Activated naive CD4-positive, alpha-beta T cell treated with anti-CD3 and anti-CD28 coated beads, Interleukin-2, amount 50 U/mL, for 72 hours (primary cell): ENCODE results near the gene ACAP3. TPM values are rescaled to one million over a fixed set of nuclear protein-coding genes. Genes with fewer than 3 reads are reported as not detected.
"Not testable (repeated sequence)": the region's sequence is repeated elsewhere in the genome, so short reads cannot be mapped to it uniquely, and the experiment has no call there.

Source experiments
- ATAC-seq, 2 donors: fragments of 150-1000 bp; cut with Tn5 transposase; 2 replicates each; pipeline ENCODE4 v1.10.0; 2021; ENCODE audit warnings: mild to moderate bottlenecking in 2 of 2, moderate library complexity in 2 of 2
- DNase-seq, 2 donors: peaks; one replicate each; pipeline ENCODE4 v3.0.0; 2021 to 2022; ENCODE audit warnings: low spot score in 2 of 2
- H3K27ac Mint-ChIP-seq, 2 donors: one replicate each; pipeline ENCODE4 v1.8.0; 2022; ENCODE audit warnings: mild to moderate bottlenecking in 2 of 2, mixed read lengths in 2 of 2
- H3K36me3 Mint-ChIP-seq, 2 donors: one replicate each; pipeline ENCODE4 v1.8.0; 2022; ENCODE audit warnings: mixed read lengths in 2 of 2
- H3K9me3 Mint-ChIP-seq, 2 donors: one replicate each; pipeline ENCODE4 v1.8.0; 2022; ENCODE audit warnings: mixed read lengths in 2 of 2
- total RNA-seq, 2 donors: library from RNA; stranded (reverse); gene quantifications; one replicate each; pipeline ENCODE4 v1.2.3, GENCODE V29; 2022

Gene ACAP3
- total RNA-seq, 2 donors from 2014 or later = 38.3 to 52.4 TPM

DNA sequence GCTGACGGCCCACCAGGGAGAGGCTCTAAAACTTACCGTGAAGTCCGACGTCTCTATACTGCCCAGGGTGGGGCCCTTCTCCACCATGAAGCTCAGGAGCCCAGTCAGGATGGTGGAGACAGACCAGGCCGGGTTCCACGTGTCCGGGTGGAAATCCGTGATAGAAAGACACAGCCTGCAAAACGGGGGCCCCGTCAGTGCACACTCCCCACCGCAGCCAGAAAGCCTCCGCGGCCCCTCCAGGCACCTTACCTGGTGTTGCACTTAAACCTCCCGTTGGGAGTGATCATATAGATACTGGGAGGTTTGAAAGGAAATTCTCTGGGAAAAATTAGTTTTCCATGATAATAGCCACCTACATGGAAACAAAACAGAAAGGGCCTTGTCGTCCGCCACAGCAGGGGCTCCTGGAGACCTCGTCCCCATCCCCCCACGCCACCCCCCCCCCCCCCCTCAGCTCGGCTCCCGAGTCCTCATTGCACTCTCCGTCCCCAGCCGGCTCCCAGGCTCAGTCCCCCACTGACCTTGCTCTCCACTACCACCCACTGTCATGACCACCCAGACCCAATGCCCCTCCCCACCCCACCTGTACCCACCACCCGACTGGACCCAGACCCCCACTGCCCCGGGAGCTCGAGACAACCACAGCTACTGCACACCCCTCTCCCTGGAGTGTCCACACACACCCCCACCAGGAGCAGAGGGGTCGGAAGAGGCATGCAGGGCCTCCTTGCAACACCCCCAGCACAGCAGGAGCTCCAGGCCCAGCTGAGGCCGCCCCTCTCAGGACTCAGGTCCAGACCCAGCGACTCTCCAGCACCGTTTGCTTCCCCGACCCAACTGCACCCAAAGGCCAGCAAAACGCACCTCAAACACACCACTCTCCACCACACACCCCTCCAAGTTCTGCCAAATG, 50.5 kb downstream of the ACAP3 start:
- H3K9me3 Mint-ChIP-seq = no peaks in the 10 kb centered on the region
- peaks cover 6 to 21% of the 10 kb centered on the region in 2 donors for H3K36me3 Mint-ChIP-seq
- no peak for ATAC-seq

DNA sequence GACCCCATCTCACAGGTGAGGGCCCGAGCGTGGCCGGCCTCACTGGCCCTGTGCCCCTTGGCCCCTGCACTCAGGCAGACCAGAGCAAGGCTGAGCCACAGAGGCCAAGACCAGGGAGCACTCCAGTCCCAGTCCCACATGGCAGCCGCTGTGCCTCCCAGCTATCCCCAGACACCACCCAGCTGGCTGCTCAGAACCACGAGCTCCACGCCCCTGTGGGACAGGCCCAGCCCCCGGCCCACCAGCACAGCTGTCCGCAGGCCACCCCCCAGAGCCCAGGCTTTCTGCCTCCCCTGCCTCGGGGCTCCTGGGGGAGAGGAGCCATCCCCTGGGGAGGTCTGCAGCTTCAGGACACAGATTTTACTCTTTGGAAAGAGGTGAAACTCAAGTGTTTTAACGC, 52.1 kb downstream of the ACAP3 start:
- peaks cover 6 to 21% of the 10 kb centered on the region in 2 donors for H3K36me3 Mint-ChIP-seq
- ATAC-seq = no peak
- no peak overlapping the region for H3K27ac Mint-ChIP-seq
- no peak for DNase-seq
- no peaks in the 10 kb centered on the region for H3K9me3 Mint-ChIP-seq

More for the DNA sequence above, 50.5 kb downstream of the ACAP3 start:
- no peak for DNase-seq
- peak overlapping the region in 1 of 2 donors; percentile 45 for H3K27ac Mint-ChIP-seq

DNA sequence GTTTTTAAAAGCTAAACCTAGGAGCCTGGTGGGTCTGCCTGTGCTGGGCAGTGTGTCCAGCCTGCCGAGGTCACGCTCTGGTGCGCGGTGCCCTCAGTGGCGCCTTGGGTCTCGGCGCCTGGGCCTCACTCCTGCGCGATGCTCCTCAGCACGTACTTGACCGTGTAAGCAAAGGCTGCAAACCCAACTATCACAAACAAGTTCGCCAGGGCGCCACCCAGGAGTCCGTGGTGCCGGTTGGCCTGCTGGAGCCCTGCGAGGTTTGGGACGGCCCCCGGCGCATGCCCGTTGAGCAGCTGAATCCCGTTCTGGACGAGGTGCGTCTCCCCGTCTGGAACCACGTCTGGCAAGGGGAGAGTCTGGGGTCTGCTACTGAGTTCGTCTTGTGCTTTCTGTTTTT, 52.7 kb downstream of the ACAP3 start:
- no peak overlapping the region for H3K27ac Mint-ChIP-seq
- ATAC-seq (no peak), DNase-seq (no peak)
- peaks cover 6 to 21% of the 10 kb centered on the region in 2 donors for H3K36me3 Mint-ChIP-seq
- H3K9me3 Mint-ChIP-seq = no peaks in the 10 kb centered on the region

DNA sequence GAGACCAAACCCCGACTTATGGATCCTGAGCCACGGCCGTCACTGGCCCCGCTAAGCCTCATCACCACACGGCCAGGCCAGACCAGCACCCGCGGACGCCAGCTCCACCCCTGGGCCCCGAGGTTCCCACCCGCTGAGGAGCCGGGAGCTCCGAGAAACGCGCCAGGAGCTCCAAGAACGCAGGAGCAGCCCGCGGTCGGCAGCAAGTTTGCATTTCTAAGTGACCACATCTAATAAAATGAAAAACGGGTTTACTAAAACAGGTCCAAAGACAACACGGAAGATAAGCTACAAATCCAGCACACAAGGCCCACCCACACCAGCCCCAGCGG, 53.1 kb downstream of the ACAP3 start:
- no peaks in the 10 kb centered on the region for H3K9me3 Mint-ChIP-seq
- ATAC-seq (no peak), DNase-seq (no peak)
- H3K36me3 Mint-ChIP-seq = peaks cover 6 to 17% of the 10 kb centered on the region in 2 donors
- no peak overlapping the region for H3K27ac Mint-ChIP-seq

DNA sequence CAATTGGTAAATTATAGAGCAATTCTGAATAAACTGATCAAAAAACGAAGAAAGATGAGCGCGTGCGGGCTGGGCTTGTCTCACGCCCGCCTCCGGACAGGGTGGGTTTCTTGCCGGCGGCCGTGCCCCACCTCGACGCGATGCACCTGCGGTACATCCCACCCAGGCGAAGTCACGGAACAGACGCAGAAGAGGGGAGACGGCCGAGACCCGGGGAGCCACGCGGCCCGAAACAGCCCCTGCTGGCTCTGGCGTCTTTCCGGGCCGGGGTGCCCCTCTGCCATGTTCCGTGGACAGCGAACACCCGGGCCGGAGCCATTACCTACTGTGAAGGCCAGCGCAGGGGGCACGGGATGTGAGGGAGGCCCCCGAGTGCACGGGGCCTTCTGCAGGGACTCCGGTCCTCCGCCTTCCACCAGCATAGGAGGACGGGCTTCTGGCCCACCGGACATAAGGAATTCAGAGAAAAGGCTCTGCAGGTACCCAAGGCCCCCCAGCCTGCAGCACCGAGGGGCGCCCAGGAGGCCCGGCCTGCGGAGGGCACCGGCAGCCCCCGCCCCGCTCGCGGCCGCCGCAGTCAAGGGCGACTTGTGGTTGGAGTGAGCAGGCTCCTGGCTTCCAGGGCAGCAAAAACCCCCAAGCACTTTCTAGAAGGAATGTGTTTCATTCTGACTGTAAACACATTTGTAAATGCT, 53.6 kb downstream of the ACAP3 start:
- Mint-ChIP-seq H3K27ac (peak overlapping the region in 1 of 2 donors; percentile 67), H3K36me3 (peaks cover 6 to 13% of the 10 kb centered on the region in 2 donors), H3K9me3 (no peaks in the 10 kb centered on the region)
- DNase-seq = no peak
- ATAC-seq = no peak

DNA sequence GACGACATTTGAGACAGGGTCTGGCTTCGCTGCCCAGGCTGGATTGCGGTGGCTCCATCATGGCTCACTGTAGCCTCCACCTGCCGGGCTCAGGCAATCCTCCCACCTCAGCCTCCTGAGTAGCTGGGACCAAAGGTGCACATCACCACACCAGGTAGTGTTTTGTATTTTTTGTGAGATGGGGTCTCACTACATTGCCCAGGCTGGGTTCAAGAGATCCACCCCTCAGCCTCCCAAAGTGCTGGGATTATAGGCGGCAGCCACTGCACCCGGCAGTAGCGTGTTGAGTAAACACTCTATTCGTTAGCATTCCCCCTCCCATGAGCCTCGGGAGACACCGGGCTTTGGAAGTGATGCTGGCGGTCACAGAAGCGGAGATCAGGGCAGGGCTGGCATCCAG, 54.4 kb downstream of the ACAP3 start:
- DNase-seq = no peak
- Mint-ChIP-seq H3K9me3 (no peaks in the 10 kb centered on the region), H3K36me3 (peaks cover 6 to 13% of the 10 kb centered on the region in 2 donors), H3K27ac (peak overlapping the region in 1 of 2 donors; percentile 67)
- no peak for ATAC-seq

DNA sequence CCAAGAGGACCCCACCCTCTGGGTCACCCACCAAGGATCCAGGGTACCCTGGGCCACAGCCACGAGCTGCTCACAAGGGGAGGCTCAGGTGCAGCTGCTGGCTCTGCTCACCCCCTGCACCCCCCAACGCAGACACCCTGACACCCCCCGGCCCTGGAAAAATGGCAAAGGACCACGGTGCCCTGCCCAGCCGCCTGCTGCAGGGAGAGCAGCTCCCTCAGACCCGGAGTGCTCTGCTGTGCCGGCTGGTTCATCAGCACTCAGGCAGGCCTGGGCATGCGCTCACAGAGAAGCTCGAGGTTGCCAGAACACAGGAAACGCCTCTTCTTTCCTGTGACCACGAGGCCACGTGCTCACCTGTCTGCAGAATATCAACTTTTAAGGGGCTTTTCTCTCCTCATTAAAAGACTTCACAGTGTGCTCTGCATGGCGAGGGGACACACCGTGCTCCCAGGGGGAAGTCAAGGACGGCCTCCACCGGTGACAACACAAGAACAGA, 56.9 kb downstream of the ACAP3 start:
- ATAC-seq = peak; percentile 77 to 92
- H3K9me3 Mint-ChIP-seq = no peaks in the 10 kb centered on the region
- H3K27ac Mint-ChIP-seq = peak overlapping the region; percentile 65 to 95
- peak in 1 of 2 donors; percentile 84 for DNase-seq
- peaks cover 6 to 8% of the 10 kb centered on the region in 2 donors for H3K36me3 Mint-ChIP-seq

DNA sequence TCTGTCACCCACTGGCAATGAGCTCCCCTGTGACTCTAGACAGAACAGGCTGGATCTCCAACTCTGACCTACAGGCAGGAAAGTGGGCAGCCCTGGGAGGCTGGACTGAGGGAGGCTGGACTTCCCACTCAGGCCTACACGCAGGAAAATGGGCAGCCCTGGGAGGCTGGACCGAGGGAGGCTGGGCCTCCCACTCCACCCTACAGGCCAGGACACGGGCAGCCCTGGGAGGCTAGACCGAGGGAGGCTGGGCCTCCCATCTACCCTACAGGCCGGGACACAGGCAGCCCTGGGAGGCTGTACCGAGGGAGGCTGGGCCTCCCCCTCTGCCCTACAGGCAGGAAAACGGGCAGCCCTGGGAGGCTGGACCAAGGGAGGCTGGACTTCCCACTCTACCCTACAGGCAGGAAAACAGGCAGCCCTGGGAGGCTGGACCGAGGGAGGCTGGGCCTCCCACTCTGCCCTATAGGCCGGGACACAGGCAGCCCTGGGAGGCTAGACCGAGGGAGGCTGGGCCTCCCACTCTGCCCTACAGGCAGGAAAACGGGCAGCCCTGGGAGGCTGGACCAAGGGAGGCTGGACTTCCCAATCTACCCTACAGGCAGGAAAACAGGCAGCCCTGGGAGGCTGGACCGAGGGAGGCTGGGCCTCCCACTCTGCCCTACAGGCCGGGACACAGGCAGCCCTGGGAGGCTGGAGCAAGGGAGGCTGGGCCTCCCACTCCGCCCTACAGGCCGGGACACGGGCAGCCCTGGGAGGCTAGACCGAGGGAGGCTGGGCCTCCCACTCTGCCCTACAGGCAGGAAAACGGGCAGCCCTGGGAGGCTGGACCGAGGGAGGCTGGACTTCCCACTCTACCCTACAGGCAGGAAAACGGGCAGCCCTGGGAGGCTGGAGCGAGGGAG, 59.5 kb downstream of the ACAP3 start:
- not testable (repeated sequence) for DNase-seq, H3K9me3 Mint-ChIP-seq, ATAC-seq, H3K27ac Mint-ChIP-seq, H3K36me3 Mint-ChIP-seq

DNA sequence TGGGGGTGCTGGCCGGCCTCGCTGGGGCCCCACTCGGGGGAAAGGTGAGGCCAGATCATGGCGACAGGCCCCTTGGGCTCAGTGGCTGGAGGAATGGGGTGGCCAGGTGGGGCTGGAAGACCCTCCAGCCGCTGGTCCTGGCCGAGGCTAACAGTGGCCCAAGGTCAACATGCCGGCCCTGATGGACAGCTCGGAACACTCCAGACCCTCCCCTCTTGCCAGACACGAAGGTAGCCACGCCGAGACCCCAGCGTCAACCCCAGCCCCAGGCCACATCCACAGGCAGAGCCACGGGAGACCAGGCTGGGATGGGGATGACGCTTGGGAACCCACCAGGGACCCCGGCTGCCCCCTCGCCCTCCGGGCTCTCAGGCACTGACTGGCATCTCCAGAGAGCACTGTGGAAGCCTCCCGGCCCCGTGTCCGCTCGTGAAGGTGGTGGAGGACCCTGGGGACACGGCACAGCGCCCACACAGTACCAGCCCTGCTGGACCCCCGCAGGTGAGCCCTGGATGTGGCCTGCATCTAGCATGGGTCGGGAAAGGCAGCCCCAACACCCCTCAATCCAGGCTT, 60.3 kb downstream of the ACAP3 start:
- ATAC-seq (no peak), DNase-seq (no peak)
- Mint-ChIP-seq H3K9me3 (no peaks in the 10 kb centered on the region), H3K36me3 (no peaks in the 10 kb centered on the region), H3K27ac (no peak overlapping the region)

DNA sequence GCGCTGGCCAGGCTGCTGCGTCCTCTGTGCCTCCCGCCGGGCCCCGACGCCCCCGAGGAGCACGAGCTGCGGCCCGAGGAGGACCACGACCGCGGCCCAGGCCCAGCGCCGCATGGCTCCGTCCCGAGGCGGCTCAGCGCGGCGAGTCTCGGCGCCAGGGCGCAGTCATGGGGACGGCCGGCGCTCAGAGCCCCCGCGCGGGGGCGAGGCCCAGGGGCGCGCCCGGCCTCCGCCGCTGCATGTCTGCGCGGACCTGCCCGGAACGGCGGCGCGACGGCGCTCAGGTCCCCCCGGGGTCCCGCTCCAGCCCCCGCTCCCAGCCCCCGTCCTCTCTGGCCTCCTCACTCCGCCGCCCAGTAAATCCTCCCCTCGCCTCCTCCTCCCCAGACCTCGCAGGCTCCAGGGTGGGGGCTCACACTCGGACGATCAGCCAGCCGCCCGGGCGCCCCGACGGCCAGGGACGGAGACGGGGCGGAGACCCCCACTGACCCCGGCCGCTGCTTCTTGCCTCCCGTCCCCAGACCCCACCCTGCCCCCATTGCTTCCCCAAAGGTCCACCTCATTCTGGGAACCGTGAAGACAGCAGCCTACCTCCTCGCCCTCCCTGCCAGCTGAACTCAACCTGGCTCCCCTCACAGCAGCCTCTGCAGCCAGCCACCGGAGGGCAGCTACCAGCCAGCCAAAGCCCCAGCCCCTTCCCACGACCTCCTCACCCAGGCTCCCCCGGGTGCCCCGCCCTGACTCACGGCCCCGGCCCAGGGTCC, 61.0 kb downstream of the ACAP3 start, which contains the start of gene C1QTNF12:
Gene C1QTNF12 (minus strand): TSS at position 146 of the 764 bp plus-strand sequence. CDS start 32 bp downstream, at position 114.
- Mint-ChIP-seq H3K27ac (no peak within 1 kb of the TSS), H3K36me3 (no peaks in the 10 kb centered on the region), H3K9me3 (no peaks in the 10 kb centered on the region)
- ATAC-seq = no peak
- DNase-seq = no peak

DNA sequence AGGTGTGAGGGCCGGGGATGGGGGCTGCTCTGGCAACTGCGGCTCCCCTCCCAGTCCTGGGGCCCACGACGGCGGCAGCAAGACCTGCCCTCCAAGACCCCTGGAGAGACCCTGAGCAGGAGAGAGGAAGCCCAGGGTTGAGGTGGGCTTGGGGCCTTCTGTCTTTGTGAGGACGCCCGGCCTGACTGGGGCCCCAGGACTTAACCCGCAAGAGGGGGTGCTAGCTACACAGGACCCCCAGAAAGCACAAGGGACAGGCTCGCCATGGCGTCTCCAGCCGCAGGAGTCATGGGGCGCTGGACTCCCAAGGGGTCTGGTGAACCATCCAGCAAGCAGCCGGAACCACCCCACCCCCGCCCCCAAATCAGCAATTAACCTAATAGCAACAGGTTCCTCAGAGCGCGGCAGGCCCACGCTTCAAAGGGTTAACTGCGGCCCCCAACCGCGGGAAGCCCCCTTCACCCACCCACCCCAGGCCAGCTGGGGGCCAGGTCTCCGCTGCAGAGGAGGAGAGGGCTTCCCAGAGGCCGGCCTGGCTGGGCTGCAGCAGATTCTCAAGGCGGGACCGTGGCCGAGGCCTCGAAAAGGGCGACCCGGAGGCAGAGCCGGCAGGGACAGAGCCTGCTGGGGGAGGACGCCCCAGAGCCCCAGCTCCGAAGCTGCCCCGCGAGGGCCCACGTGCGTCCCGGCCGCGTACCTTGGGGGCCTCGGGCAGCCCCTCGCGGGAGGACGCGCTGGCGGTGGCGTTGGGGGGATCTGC, 61.7 kb downstream of the ACAP3 start:
- H3K9me3 Mint-ChIP-seq = no peaks in the 10 kb centered on the region
- H3K27ac Mint-ChIP-seq = no peak overlapping the region
- DNase-seq (no peak), ATAC-seq (no peak)
- H3K36me3 Mint-ChIP-seq = no peaks in the 10 kb centered on the region

DNA sequence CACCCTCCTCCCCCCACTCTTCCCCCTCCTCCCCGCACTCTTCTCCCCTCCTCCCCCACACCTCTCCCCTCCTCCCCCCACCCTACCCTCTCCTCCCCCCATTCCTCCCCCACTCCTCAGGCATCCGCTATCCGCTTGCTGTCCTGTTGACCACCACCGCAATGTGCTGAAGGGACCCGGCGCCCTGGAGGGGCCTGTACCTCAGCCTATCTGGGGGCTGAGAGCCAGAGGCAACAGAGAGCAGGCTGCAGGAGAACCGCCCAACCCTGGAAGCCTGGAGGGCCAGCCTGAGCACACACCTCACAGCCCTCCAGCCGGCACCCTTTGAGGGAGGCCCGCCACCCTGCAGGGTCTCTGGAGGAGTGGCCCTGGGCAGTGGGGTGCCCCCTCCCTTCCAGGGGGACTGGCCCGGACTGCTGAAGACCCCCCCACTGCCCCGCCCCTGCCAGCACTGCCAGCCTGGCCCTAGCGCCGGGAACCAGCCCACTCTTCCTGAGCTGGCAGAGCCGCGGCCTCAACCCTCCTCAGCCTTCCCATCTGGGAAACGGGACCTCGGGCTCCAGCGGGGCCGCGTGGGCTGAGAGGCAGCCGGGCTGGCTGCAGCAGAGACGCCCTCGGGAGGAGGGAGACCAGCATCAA, 62.4 kb downstream of the ACAP3 start:
- DNase-seq = no peak
- H3K9me3 Mint-ChIP-seq = no peaks in the 10 kb centered on the region
- H3K27ac Mint-ChIP-seq = no peak overlapping the region
- ATAC-seq = no peak
- no peaks in the 10 kb centered on the region for H3K36me3 Mint-ChIP-seq

DNA sequence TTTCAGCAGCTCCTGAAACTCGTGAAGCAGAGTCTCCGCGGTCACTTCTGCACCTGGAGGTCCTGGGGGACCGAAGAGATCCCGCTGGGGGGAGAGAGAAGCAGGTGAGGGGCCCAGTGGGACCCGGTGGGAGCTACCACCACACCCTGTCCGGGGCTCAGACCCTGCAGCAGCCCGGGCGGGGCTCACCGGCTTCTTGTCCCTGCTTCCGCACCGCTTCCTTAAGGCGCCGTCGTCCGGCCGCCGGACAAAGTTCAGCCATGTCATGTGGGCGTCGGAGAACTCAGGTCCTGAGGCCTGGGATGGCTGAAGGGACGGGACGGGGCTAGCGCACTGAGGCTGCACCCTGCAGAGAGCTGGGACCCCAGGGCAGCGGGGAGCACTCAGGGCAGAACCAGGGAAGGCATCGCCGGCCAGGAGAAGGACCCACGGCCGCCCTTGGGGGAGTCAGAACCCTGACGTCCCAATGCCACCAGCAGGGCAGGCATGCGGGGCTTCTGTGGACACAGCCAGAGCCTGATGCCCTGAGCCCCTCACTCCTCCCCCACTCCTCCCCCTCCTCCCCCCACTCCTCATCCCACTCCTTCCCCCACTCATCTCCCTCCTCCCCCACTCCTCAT, 63.4 kb downstream of the ACAP3 start:
- no peak for ATAC-seq

DNA sequence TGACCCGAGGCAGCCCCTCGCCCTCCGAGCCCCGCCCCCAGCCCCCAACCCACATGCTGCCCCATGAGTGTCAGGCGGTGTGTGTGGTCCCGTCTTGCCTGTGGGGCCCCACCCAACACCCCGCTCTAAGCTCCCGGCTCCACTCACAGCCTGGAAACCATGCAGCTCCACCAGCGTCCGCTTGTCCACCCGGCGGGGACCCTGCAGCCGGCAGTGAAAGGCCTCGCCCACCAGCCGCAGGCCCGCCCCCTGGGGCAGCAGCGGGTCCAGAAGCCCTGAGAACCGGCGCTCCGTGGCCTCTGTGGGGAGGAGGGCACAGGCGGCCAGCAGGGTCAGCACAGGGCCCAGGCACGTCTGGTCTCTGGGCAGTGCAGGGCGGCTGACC, 63.9 kb downstream of the ACAP3 start:
- DNase-seq (no peak), ATAC-seq (no peak)
- Mint-ChIP-seq H3K9me3 (no peaks in the 10 kb centered on the region), H3K36me3 (no peaks in the 10 kb centered on the region), H3K27ac (no peak overlapping the region)

More for the DNA sequence above, 63.4 kb downstream of the ACAP3 start:
- DNase-seq = no peak
- H3K9me3 Mint-ChIP-seq = no peaks in the 10 kb centered on the region
- H3K27ac Mint-ChIP-seq = no peak overlapping the region
- no peaks in the 10 kb centered on the region for H3K36me3 Mint-ChIP-seq
